LNCaP clone FGC (cell line): ENCODE results near the gene TEX11.
"Not testable (repeated sequence)": the region's sequence is repeated elsewhere in the genome, so short reads cannot be mapped to it uniquely, and the experiment has no call there.

Experiments
- DNase-seq: peaks from one replicate; pipeline ENCODE4 v3.0.0-alpha.2; 2011; ENCODE audit warnings: low read depth
- H3K4me3 ChIP-seq: 2 replicates; pipeline ENCODE4 v1.5.1; 2011; ENCODE audit warnings: mild to moderate bottlenecking, low read depth, low read length, control low read depth
- CTCF ChIP-seq: IDR thresholded peaks from 2 replicates; pipeline ENCODE4 v1.5.1; 2012; ENCODE audit warnings: mild to moderate bottlenecking; ENCODE audit not compliant: control insufficient read depth, insufficient read depth; ENCODE audit errors: extremely low read depth

TEX11 gene

GRCh38 chrX:70907900-70908299 is 611 bp downstream of the TEX11 start:
- DNase-seq, result no peak
- no peak overlapping the region for H3K4me3 ChIP-seq
- no peak for TF ChIP-seq CTCF

- no peak for DNase-seq
- no peak overlapping the region for H3K4me3 ChIP-seq
- no peak for TF ChIP-seq CTCF
Observed at GRCh38 chrX:70901465-70901864, 7.0 kb downstream of the TEX11 start.

- DNase-seq, H3K4me3 ChIP-seq: not testable (repeated sequence)
Observed at GRCh38 chrX:70890441-70890840, 18.1 kb downstream of the TEX11 start.

GRCh38 chrX:70878902-70879301 is 29.6 kb downstream of the TEX11 start:
- TF ChIP-seq CTCF, result no peak
- no peak for DNase-seq
- H3K4me3 ChIP-seq, result no peak overlapping the region

- no peak overlapping the region for H3K4me3 ChIP-seq
- TF ChIP-seq CTCF, result no peak
- no peak for DNase-seq
Observed at GRCh38 chrX:70852294-70852693, 56.2 kb downstream of the TEX11 start.

GRCh38 chrX:70844081-70844480 is 64.4 kb downstream of the TEX11 start:
- H3K4me3 ChIP-seq, DNase-seq: not testable (repeated sequence)

- not testable (repeated sequence) for DNase-seq, H3K4me3 ChIP-seq
Observed at GRCh38 chrX:70843620-70844019, 64.9 kb downstream of the TEX11 start.

GRCh38 chrX:70834589-70834988 is 73.9 kb downstream of the TEX11 start:
- no peak for TF ChIP-seq CTCF
- H3K4me3 ChIP-seq, result no peak overlapping the region
- no peak for DNase-seq

- no peak for TF ChIP-seq CTCF
- no peak overlapping the region for H3K4me3 ChIP-seq
- DNase-seq, result no peak
Observed at GRCh38 chrX:70826715-70827114, 81.8 kb downstream of the TEX11 start.
